Measurements from ENCODE around the gene TCN1. TPM values are rescaled to one million over a fixed set of nuclear protein-coding genes. Genes with fewer than 3 reads are reported as not detected.

The TCN1 gene
- total and polyA plus RNA-seq, 2 of the 8 experiments (the other 6 are each of a cell fraction or from before 2014, with no cell fraction given), result not detected

GRCh38 chr11:59849129-59849528 lies 17.2 kb downstream of the TCN1 start:
- H3K23me2 ChIP-seq (ENCODE audit: low read depth, low read length), result no peaks in the 10 kb centered on the region
- FAIRE-seq (no peak), DNase-seq (ENCODE audit: low read depth in 1 of 2, low spot score in 2 of 2) (no peak)
- TF ChIP-seq HDAC6 (IDR thresholded peaks at IDR 0.05; ENCODE audit: low read depth, low read length) (no peak), SRF (IDR thresholded peaks at IDR 0.05; ENCODE audit: low read depth, low read length) (no peak), KDM5A (IDR thresholded peaks at IDR 0.05; ENCODE audit: low read length) (no peak), USF2 (IDR thresholded peaks at IDR 0.05; ENCODE audit: low read length) (no peak), POU5F1 (IDR thresholded peaks at IDR 0.05; ENCODE audit: low read depth, low read length) (no peak), POLR2A (IDR thresholded peaks at IDR 0.05; ENCODE audit: control extremely low read depth in 1 of 2, low read depth in 2 of 2, low read length in 2 of 2) (no peak), BRCA1 (IDR thresholded peaks at IDR 0.05; ENCODE audit: low read depth, low read length) (no peak), TEAD4 (IDR thresholded peaks at IDR 0.05; ENCODE audit: low read depth, low read length) (no peak), JUND (IDR thresholded peaks at IDR 0.05; ENCODE audit: low read length) (no peak), PHF8 (conservative IDR thresholded peaks at IDR 0.05; ENCODE audit: low read depth, low read length) (no peak), GTF2F1 (IDR thresholded peaks at IDR 0.05; ENCODE audit: borderline replicate concordance, low read depth, low read length) (no peak), RAD21 (IDR thresholded peaks at IDR 0.05 in 1 of 2, conservative IDR thresholded peaks at IDR 0.05 in 1 of 2; ENCODE audit: low read depth in 2 of 2, low read length in 2 of 2) (no peak)
- H2BK20ac ChIP-seq (ENCODE audit: low read length), result no peak overlapping the region
- H3K4ac ChIP-seq (replicated peaks; ENCODE audit: insufficient read length, low read depth, low read length), result no peak overlapping the region
- no peaks in the 10 kb centered on the region for H4K20me1 ChIP-seq (replicated peaks in 1 of 2; ENCODE audit: control insufficient read depth in 1 of 2, insufficient read depth in 2 of 2, low read length in 2 of 2)
- no peak overlapping the region for H3K23ac ChIP-seq (ENCODE audit: insufficient read length)
- 78% methylated on average over 2 of the region's 2 CpGs; no CpG with 5 or more reads in 1 of the 2 experiments for WGBS, 2 experiments (ENCODE audit: extremely low coverage in 1 of 2, insufficient coverage in 1 of 2, insufficient read length in 1 of 2, insufficient replicate concordance in 2 of 2, low coverage in 1 of 2, low lambda C conversion rate in 2 of 2, missing lambda C conversion rate in 1 of 2)
- H4K8ac ChIP-seq (ENCODE audit: extremely low read depth, insufficient read depth, low read length), result no peak overlapping the region
- ChIA-PET POLR2A (ENCODE audit: partially characterized antibody) (no interaction called here), CTCF (ENCODE audit: partially characterized antibody) (interaction anchor here (0.9 to 1.7 kb wide), 4 partner anchors 8 to 74 kb away, joined by 3 to 4 read pairs (median 4); no protein-coding TSS in a partner anchor)
- no peak overlapping the region for H3K9ac ChIP-seq (replicated peaks in 1 of 4; ENCODE audit: extremely low read depth in 1 of 4, low read depth in 3 of 4, low read length in 3 of 4)
- H2BK15ac ChIP-seq (ENCODE audit: low read length), result no peak overlapping the region
- no peak overlapping the region for H2AFZ ChIP-seq (ENCODE audit: low read length)
- H3K18ac ChIP-seq (ENCODE audit: extremely low read depth, low read length), result no peak overlapping the region
- no peak overlapping the region for H2AK5ac ChIP-seq (ENCODE audit: low read depth, low read length)
- H2BK12ac ChIP-seq (ENCODE audit: low read depth, low read length), result no peak overlapping the region
- H3K56ac ChIP-seq (replicated peaks; ENCODE audit: insufficient read length, low read depth, low read length), result no peak overlapping the region
- no peak overlapping the region for H4K91ac ChIP-seq (replicated peaks; ENCODE audit: insufficient read length, low read length)
- H3K27ac ChIP-seq (ENCODE audit: low read depth, low read length), result no peak overlapping the region
- no peak overlapping the region for H4K5ac ChIP-seq (ENCODE audit: insufficient read length, low read depth, low read length)
- H3K14ac ChIP-seq (ENCODE audit: insufficient read length), result no peak overlapping the region
- no peak overlapping the region for H2BK120ac ChIP-seq (replicated peaks; ENCODE audit: low read depth, low read length)
- no peak overlapping the region for H3K4me2 ChIP-seq (ENCODE audit: insufficient read depth in 1 of 2, low read depth in 2 of 2, low read length in 2 of 2)
- H3K27me3 ChIP-seq (replicated peaks in 1 of 4; ENCODE audit: control insufficient read depth in 3 of 4, extremely low read depth in 1 of 4, insufficient read depth in 3 of 4, low read length in 3 of 4), result no peaks in the 10 kb centered on the region
- peaks cover 0 to 4% (median 2%) of the 10 kb centered on the region in 4 experiments; a peak in 3 of 7 replicates for H3K4me1 ChIP-seq (replicated peaks in 1 of 4; ENCODE audit: control insufficient read depth in 3 of 4, insufficient read depth in 4 of 4, low read length in 3 of 4)
- no peaks in the 10 kb centered on the region for H3K9me3 ChIP-seq (ENCODE audit: insufficient read depth in 2 of 2, low read depth in 1 of 2, low read length in 1 of 2)
- no peaks in the 10 kb centered on the region for H3K79me1 ChIP-seq (ENCODE audit: low read depth, low read length)
- no peak overlapping the region for H3K4me3 ChIP-seq (ENCODE audit: extremely low read depth in 1 of 4, insufficient read depth in 2 of 4, low read depth in 3 of 4, low read length in 4 of 4)
- no peaks in the 10 kb centered on the region for H3K36me3 ChIP-seq (ENCODE audit: control insufficient read depth in 2 of 4, insufficient read depth in 4 of 4, low read length in 3 of 4)
- H2BK5ac ChIP-seq (ENCODE audit: low read depth, low read length), result no peak overlapping the region
- H3K79me2 ChIP-seq (ENCODE audit: control insufficient read depth in 1 of 2, insufficient read depth in 2 of 2, low read length in 2 of 2), result no peaks in the 10 kb centered on the region

Measured in H1 (cell line).